Right ventricle myocardium superior (tissue), 1 donor: ENCODE data around the gene FAM50A. TPM values are rescaled to one million over a fixed set of nuclear protein-coding genes. Genes with fewer than 3 reads are reported as not detected.

Experiments
- ATAC-seq: fragments of 200-7000 bp; cut with Tn5 transposase; one replicate; pipeline ENCODE4 v1.9.1; 2020; ENCODE audit warnings: mild to moderate bottlenecking; ENCODE audit not compliant: poor library complexity
- DNase-seq: peaks from one replicate; pipeline ENCODE4 v3.0.0-alpha.2; 2020
- intact Hi-C: fragments of 100-400 bp; cut with DNase I; formaldehyde crosslinking; loops from one replicate; pipeline ENCODE4 v1.11.2; 2022
- total RNA-seq: library from RNA; stranded (reverse); fragmentation: NEBNext Ultra II Directional; extraction: Animal tissue kit (Norgen Biotek cat#: 25700); gene quantifications from one replicate; pipeline ENCODE4 v1.2.1, GENCODE V29; 2021
- donor health status: DM: no; HTN: yes; CAD: no; lungs with severe emphysema.

Gene FAM50A
- total RNA-seq, 1 donor from 2014 or later: 45.6 TPM

GRCh38 chrX:154471839-154472684, 28.1 kb downstream of the FAM50A start:
- intact Hi-C loops: no loop called here
- ATAC-seq: no peak
- no peak for DNase-seq

- DNase-seq (no peak), ATAC-seq (no peak)
- intact Hi-C loops: no loop called here
Measured at GRCh38 chrX:154472685-154473632, 29.0 kb downstream of the FAM50A start.

GRCh38 chrX:154473683-154474082, 29.7 kb downstream of the FAM50A start:
- DNase-seq: no peak

GRCh38 chrX:154476821-154477220, 32.9 kb downstream of the FAM50A start:
- intact Hi-C loops: no loop called here
- no peak for ATAC-seq
- DNase-seq: no peak

More at GRCh38 chrX:154473683-154474082, 29.7 kb downstream of the FAM50A start:
- intact Hi-C loops: no loop called here
- no peak for ATAC-seq

- intact Hi-C loops: no loop called here
- DNase-seq (no peak), ATAC-seq (no peak)
Measured at GRCh38 chrX:154477891-154478477, 34.0 kb downstream of the FAM50A start.

GRCh38 chrX:154478728-154479622, 35.0 kb downstream of the FAM50A start, which contains the start of gene LAGE3:
Gene LAGE3 (minus strand): TSS chrX:154479281. CDS start chrX:154478915, 366 bp downstream.
- peak; percentile 97 for ATAC-seq
- intact Hi-C loops: no loop called here
- peak; percentile 95 for DNase-seq

GRCh38 chrX:154481195-154481594, 37.3 kb downstream of the FAM50A start:
- no peak for DNase-seq
- intact Hi-C loops: no loop called here
- no peak for ATAC-seq

- ATAC-seq (no peak), DNase-seq (no peak)
- intact Hi-C loops: no loop called here
Measured at GRCh38 chrX:154481911-154482601, 38.1 kb downstream of the FAM50A start.

GRCh38 chrX:154482786-154483185, 38.8 kb downstream of the FAM50A start:
- ATAC-seq (no peak), DNase-seq (no peak)
- intact Hi-C loops: no loop called here

GRCh38 chrX:154483325-154483724, 39.4 kb downstream of the FAM50A start:
- no peak for DNase-seq
- intact Hi-C loops: no loop called here
- ATAC-seq: no peak

- ATAC-seq: no peak
- no peak for DNase-seq
- intact Hi-C loops: no loop called here
Measured at GRCh38 chrX:154484255-154485149, 40.6 kb downstream of the FAM50A start.

GRCh38 chrX:154485150-154486051, 41.5 kb downstream of the FAM50A start:
- DNase-seq (no peak), ATAC-seq (peak; percentile 7)
- intact Hi-C loops: no loop called here

- intact Hi-C loops: no loop called here
- ATAC-seq (peak; percentile 0), DNase-seq (peak; percentile 62)
Measured at GRCh38 chrX:154486052-154486395, 42.1 kb downstream of the FAM50A start.

- intact Hi-C loops: no loop called here
- DNase-seq: peak; percentile 77
- ATAC-seq: peak; percentile 49
Measured at GRCh38 chrX:154486396-154487207, 42.7 kb downstream of the FAM50A start, which contains the start of gene UBL4A. Gene UBL4A (minus strand): TSS chrX:154486615. CDS start chrX:154486584, 31 bp downstream.
